K562 (cell line): ENCODE measurements around the gene TMEM163. TPM values are rescaled to one million over a fixed set of nuclear protein-coding genes. Genes with fewer than 3 reads are reported as not detected.

Experiments
- ATAC-seq: fragments of 200-7000 bp; cut with Tn5 transposase; 3 replicates; pipeline ENCODE4 v1.9.1; 2020; ENCODE audit warnings: moderate library complexity
- BruUV-seq: library from RNA; stranded (reverse); fragments of 400-500 nt; replicated peaks from 2 replicates; lab custom pipeline; 2021; lab: Mats Ljungman, UMichigan
- CTCF ChIA-PET: fragments of 300-600 bp; formaldehyde crosslinking; extraction: SDS; loops from one replicate; lab custom pipeline; 2021; ENCODE audit warnings: low intra/inter-chr PET ratio; lab: Yijun Ruan, JAX
- POLR2A ChIA-PET: fragments of 300-600, 350-650 bp; sonication (Branson Sonifier 250); formaldehyde crosslinking; extraction: SDS; loops from one replicate; lab custom pipeline; 2021; ENCODE audit warnings: antibody characterized with exemption, inconsistent platforms; lab: Yijun Ruan, JAX
- DNase-seq, 4 experiments: peaks; one replicate each; pipeline versions ENCODE4 v3.0.0 to v3.0.0-alpha.2; 2011 to 2018; ENCODE audit warnings: low spot score in 3 of 4, mixed read lengths in 3 of 4; ENCODE audit errors: extremely low read depth in 1 of 4
- FAIRE-seq: peaks from 2 replicates; lab custom pipeline; 2011; peaks lifted over from hg19 to GRCh38; lab: Jason Lieb, UNC
- H2AFZ ChIP-seq: 2 replicates; pipeline ENCODE4 v1.6.0; 2011; ENCODE audit warnings: low read depth, low read length, control low read depth, inconsistent platforms
- H3K27ac ChIP-seq: fragments of 200-600 bp; 3 replicates; pipeline ENCODE4 v1.8.0; 2011; ENCODE audit warnings: low read depth, mild to moderate bottlenecking, control low read depth, inconsistent platforms, low read length, moderate library complexity, mixed read lengths; ENCODE audit errors: extremely low read depth
- H3K27me3 ChIP-seq, 2 experiments: fragments of 300-600 bp in 1 of 2; 2 replicates in 1 of 2; 3 replicates in 1 of 2; pipeline versions ENCODE4 v1.6.0 to v1.8.0; 2011; ENCODE audit warnings: inconsistent platforms in 2 of 2, low read length in 2 of 2, mild to moderate bottlenecking in 1 of 2, mixed read lengths in 1 of 2, moderate library complexity in 1 of 2; ENCODE audit not compliant: control insufficient read depth in 2 of 2, insufficient read depth in 2 of 2
- H3K36me3 ChIP-seq: fragments of 300-600 bp; 3 replicates; pipeline ENCODE4 v1.8.0; 2011; ENCODE audit warnings: mild to moderate bottlenecking, low read length, inconsistent platforms; ENCODE audit not compliant: control insufficient read depth, insufficient read depth
- H3K4me1 ChIP-seq, 2 experiments: fragments of 200-600 bp in 1 of 2; replicated peaks in 1 of 2; 2 replicates in 1 of 2; 3 replicates in 1 of 2; pipeline versions ENCODE4 v1.5.1 to v1.8.0; 2011; ENCODE audit warnings: inconsistent platforms in 2 of 2, low read length in 2 of 2, mild to moderate bottlenecking in 1 of 2, mixed read lengths in 1 of 2, moderate library complexity in 1 of 2; ENCODE audit not compliant: control insufficient read depth in 2 of 2, insufficient read depth in 2 of 2
- H3K4me2 ChIP-seq: 2 replicates; pipeline ENCODE4 v1.6.1; 2011; ENCODE audit warnings: low read length, control low read depth, inconsistent platforms, mixed read lengths; ENCODE audit not compliant: insufficient read depth
- H3K4me3 ChIP-seq: fragments of 200-600 bp; sonication (generic), shearing (Covaris generic); 2 replicates; pipeline ENCODE4 v1.5.1; 2016; ENCODE audit warnings: control low read depth, inconsistent platforms
- H3K79me2 ChIP-seq: fragments of 200-600 bp; 3 replicates; pipeline ENCODE4 v1.8.0; 2011; ENCODE audit warnings: low read length, inconsistent platforms; ENCODE audit not compliant: control insufficient read depth, insufficient read depth
- H3K9ac ChIP-seq, 2 experiments: 2 replicates each; pipeline versions ENCODE4 v1.6.0 to v1.6.1; 2011; ENCODE audit warnings: low read depth in 2 of 2, low read length in 2 of 2, control low read depth in 1 of 2, inconsistent platforms in 1 of 2, mild to moderate bottlenecking in 1 of 2, mixed read lengths in 1 of 2; ENCODE audit not compliant: insufficient read depth in 1 of 2
- H3K9me1 ChIP-seq: one replicate; pipeline ENCODE4 v1.6.0; 2011; ENCODE audit warnings: inconsistent platforms, mild to moderate bottlenecking, low read length, moderate library complexity; ENCODE audit not compliant: control insufficient read depth, insufficient read depth
- H3K9me3 ChIP-seq: replicated peaks from 2 replicates; pipeline ENCODE4 v1.5.1; 2011; ENCODE audit warnings: low read depth, low read length, inconsistent platforms; ENCODE audit not compliant: control insufficient read depth, insufficient read depth
- H4K20me1 ChIP-seq: replicated peaks from 2 replicates; pipeline ENCODE4 v1.6.1; 2011; ENCODE audit warnings: low read length, inconsistent platforms, mixed read lengths; ENCODE audit not compliant: control insufficient read depth, insufficient read depth
- CHCHD3 ChIP-seq: fragments of 250-450 bp; sonication (Bioruptor Pico); IDR thresholded peaks from 2 replicates; pipeline ENCODE4 v2.1.2; 2022; ENCODE audit warnings: mild to moderate bottlenecking
- EZH2 ChIP-seq: IDR thresholded peaks from 2 replicates; pipeline ENCODE4 v1.6.1; 2012; ENCODE audit warnings: low read depth, mild to moderate bottlenecking, inconsistent platforms, low read length, borderline replicate concordance
- FOS ChIP-seq: IDR thresholded peaks from 3 replicates; pipeline ENCODE4 v1.6.1; 2011; ENCODE audit not compliant: insufficient read length; ENCODE audit errors: extremely low read depth
- NFXL1 ChIP-seq: fragments of 450-650 bp; formaldehyde crosslinking; IDR thresholded peaks from 2 replicates; pipeline ENCODE4 v1.4.0; 2021; ENCODE audit warnings: mild to moderate bottlenecking
- SIX5 ChIP-seq, 2 experiments: IDR thresholded peaks; 2 replicates each; pipeline ENCODE4 v1.6.1; 2011; ENCODE audit warnings: low read length in 2 of 2, borderline replicate concordance in 1 of 2, low read depth in 1 of 2, mild to moderate bottlenecking in 1 of 2, moderate library complexity in 1 of 2; ENCODE audit not compliant: insufficient read depth in 1 of 2
- SMAD3 ChIP-seq: fragments of 450-650 bp; formaldehyde crosslinking; conservative IDR thresholded peaks from 2 replicates; pipeline ENCODE4 v1.4.0; 2020; ENCODE audit warnings: mild to moderate bottlenecking
- WGBS: fragments of 100-300 bp; shearing (Covaris generic); methylation state at CpG from one replicate; pipeline ENCODE4 v1.1.6; 2016; ENCODE audit warnings: low coverage, mixed read lengths; ENCODE audit not compliant: insufficient coverage; ENCODE audit errors: missing lambda C conversion rate; 5-methylcytosine and 5-hydroxymethylcytosine counted together
- in situ Hi-C: fragments of 300-500 bp; cut with MboI; formaldehyde crosslinking; loops from 4 replicates; pipeline ENCODE4 v1.15.0; 2018; ENCODE audit warnings: inconsistent platforms, mixed read lengths
- intact Hi-C: fragments of 100-400 bp; cut with micrococcal nuclease; formaldehyde crosslinking; loops from 2 replicates; pipeline ENCODE4 v1.14.2; 2022
- polyA plus RNA-seq, 8 experiments: library from polyadenylated mRNA; depleted of rRNA in 4 of 8; stranded (reverse) in 5 of 8; unstranded in 3 of 8; fragments of >200 nt; fragmentation: Nextera tagmentation in 2 of 8; fragmentation: Illumina TruSeq in 1 of 8; extraction: Ambion mirVana in 2 of 8; extraction: Trizol in 1 of 8; gene quantifications; 2 replicates each; pipeline versions ENCODE4 v1.2.1 to v1.2.3, GENCODE V29; 2011 to 2014; ENCODE audit warnings: inconsistent platforms in 1 of 8, missing spikeins in 1 of 8
- total RNA-seq, 7 experiments: library from RNA; depleted of rRNA in 6 of 7; stranded (reverse); fragments of >200 nt in 6 of 7; fragmentation: Illumina TruSeq in 2 of 7; extraction: Trizol in 2 of 7; gene quantifications; 2 replicates each; pipeline versions ENCODE4 v1.2.1 to v1.2.3, GENCODE V29; 2011 to 2021; ENCODE audit warnings: low replicate concordance in 1 of 7
- TF ChIP-seq, protein P1 (sequence below): sonication (generic); formaldehyde crosslinking; IDR thresholded peaks from 2 replicates; pipeline ENCODE4 v1.9.0; 2022; ENCODE audit warnings: mild to moderate bottlenecking, missing genetic modification reagents

TMEM163 gene
- total and polyA plus RNA-seq, 9 of the 15 experiments (the other 6 are each of a cell fraction or from before 2014, with no cell fraction given) = 0.04 to 0.68 (median 0.16) TPM; not detected in 3

DNA sequence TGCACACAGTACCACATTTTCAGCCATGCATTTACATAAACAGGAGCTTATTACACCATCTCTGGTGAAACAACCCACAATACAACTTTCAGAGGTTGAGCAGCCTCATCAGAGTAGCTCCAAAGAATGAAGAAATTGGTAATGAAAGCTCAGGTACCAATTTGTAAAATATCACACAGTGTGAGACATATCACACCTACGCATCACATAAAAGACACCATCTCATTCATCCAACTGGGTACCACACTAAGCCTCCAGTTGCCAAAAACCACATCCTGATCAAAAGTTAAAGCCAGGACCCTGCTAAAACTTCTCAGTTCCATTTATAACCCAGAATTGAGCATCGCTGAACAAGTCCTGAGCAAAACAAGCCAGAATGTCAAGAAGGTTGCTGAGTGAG lies 4.6 kb downstream of the TMEM163 start (continued):
- TF ChIP-seq, protein P1, sequence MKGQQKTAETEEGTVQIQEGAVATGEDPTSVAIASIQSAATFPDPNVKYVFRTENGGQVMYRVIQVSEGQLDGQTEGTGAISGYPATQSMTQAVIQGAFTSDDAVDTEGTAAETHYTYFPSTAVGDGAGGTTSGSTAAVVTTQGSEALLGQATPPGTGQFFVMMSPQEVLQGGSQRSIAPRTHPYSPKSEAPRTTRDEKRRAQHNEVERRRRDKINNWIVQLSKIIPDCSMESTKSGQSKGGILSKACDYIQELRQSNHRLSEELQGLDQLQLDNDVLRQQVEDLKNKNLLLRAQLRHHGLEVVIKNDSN = no peak
- TF ChIP-seq NFXL1 (CRISPR knock-in tag) (no peak), SIX5 (IDR thresholded peaks at IDR 0.05; ENCODE audit: borderline replicate concordance in 1 of 2, insufficient read depth in 1 of 2, low read depth in 1 of 2, low read length in 2 of 2) (no peak), EZH2 (no peak)

DNA sequence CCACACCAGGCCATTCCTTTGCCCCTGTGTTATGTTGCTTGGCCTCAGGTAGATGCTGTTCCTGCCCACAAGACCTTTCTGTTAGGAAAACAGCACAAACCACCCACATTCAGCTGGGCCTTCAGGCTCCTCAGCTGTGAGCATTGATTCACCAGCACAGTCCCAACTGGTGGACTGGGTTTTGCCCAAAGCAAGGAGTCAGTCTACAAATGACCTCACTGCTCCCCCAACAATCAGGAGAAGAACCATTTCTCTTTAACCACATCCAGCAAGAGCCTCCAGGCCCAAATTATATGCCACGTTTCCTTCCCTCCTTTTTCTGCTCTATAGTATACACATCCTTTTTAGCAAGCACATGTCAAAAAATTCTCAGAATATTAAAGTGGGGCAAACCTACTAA lies 5.2 kb downstream of the TMEM163 start:
- no TSS peak for BruUV-seq
- Histone ChIP-seq H3K79me2 (no peaks in the 10 kb centered on the region), H3K4me1 (peaks cover 0 to 7% of the 10 kb centered on the region in 2 experiments; a peak in 1 of 5 replicates), H3K9me3 (no peaks in the 10 kb centered on the region), H3K4me2 (no peak overlapping the region), H3K27ac (no peak overlapping the region), H3K36me3 (no peaks in the 10 kb centered on the region), H3K9ac (no peak overlapping the region), H3K27me3 (peaks cover 3 to 22% of the 10 kb centered on the region in 2 experiments; a peak in 3 of 5 replicates), H3K9me1 (no peaks in the 10 kb centered on the region), H3K4me3 (no peak overlapping the region), H2AFZ (0 out of 2 replicates have a peak overlapping the region, but pooled peaks have one; percentile 14), H4K20me1 (no peaks in the 10 kb centered on the region)
- ATAC-seq (no peak), FAIRE-seq (no peak), DNase-seq (no peak)
- TF ChIP-seq SMAD3 (CRISPR knock-in tag) (no peak), CHCHD3 (no peak), FOS (no peak)
- ChIA-PET CTCF (no interaction called here), POLR2A (interaction anchor here (0.7 kb wide), 1 partner anchor 49 kb away, joined by 3 read pairs; no protein-coding TSS in a partner anchor)
- intact Hi-C loops = no loop called here
- in situ Hi-C loops = no loop called here
- 0% methylated on average over 1 of the region's 1 CpG for WGBS
